ENCODE results near the gene ARFRP1. TPM values are rescaled to one million over a fixed set of nuclear protein-coding genes. Genes with fewer than 3 reads are reported as not detected.

The ARFRP1 gene
- total and polyA plus RNA-seq, 2 of the 13 experiments (the other 11 are each of a cell fraction or from before 2014, with no cell fraction given): 32.0 to 51.1 TPM

- peak; percentile 90 for TF ChIP-seq ZNF142 (CRISPR knock-in tag; IDR thresholded peaks at IDR 0.05)
- TF ChIP-seq ZNF296 (CRISPR knock-in tag; conservative IDR thresholded peaks at IDR 0.05): peak; percentile 75; the same call in 1 of the 2 replicates
- TF ChIP-seq ZNF44 (CRISPR knock-in tag; IDR thresholded peaks at IDR 0.05): peak; percentile 81; the same call in 1 of the 2 replicates
- peak; percentile 94 for TF ChIP-seq E2F1 (CRISPR knock-in tag; IDR thresholded peaks at IDR 0.05)
- peak; percentile 91; the same call in 1 of the 2 replicates for TF ChIP-seq ZNF546 (CRISPR knock-in tag; conservative IDR thresholded peaks at IDR 0.05)
- TF ChIP-seq TFDP1 (CRISPR knock-in tag; IDR thresholded peaks at IDR 0.05; ENCODE audit: borderline replicate concordance): peak; percentile 94
- peak; percentile 85; the same call in 1 of the 2 replicates for TF ChIP-seq ZNF788 (CRISPR knock-in tag; IDR thresholded peaks at IDR 0.05; ENCODE audit: borderline replicate concordance)
- TF ChIP-seq RFX5 (IDR thresholded peaks at IDR 0.05; ENCODE audit: low read depth, low read length): no peak
- TF ChIP-seq ZSCAN22 (CRISPR knock-in tag; IDR thresholded peaks at IDR 0.05): no peak
- peak; percentile 95 for TF ChIP-seq PHF21A (CRISPR knock-in tag; IDR thresholded peaks at IDR 0.05)
- TF ChIP-seq SRF (IDR thresholded peaks at IDR 0.05; ENCODE audit: low read depth, low read length): no peak; the same call in 1 of the 2 replicates
- TF ChIP-seq AFF4 (CRISPR knock-in tag; IDR thresholded peaks at IDR 0.05): no peak; the same call in 1 of the 2 replicates
- no peak; the same call in 1 of the 2 replicates for TF ChIP-seq PITX1 (CRISPR knock-in tag; IDR thresholded peaks at IDR 0.05)
- TF ChIP-seq IKZF4 (CRISPR knock-in tag; IDR thresholded peaks at IDR 0.05; ENCODE audit: borderline replicate concordance, low read depth, not compliant biosample characterization): peak; percentile 95
- TF ChIP-seq SALL2 (CRISPR knock-in tag; IDR thresholded peaks at IDR 0.05): peak; percentile 98
- no peak; the same call in 1 of the 2 replicates for TF ChIP-seq GTF3A (CRISPR knock-in tag; conservative IDR thresholded peaks at IDR 0.05)
- peak; percentile 88 for TF ChIP-seq ZNF138 (CRISPR knock-in tag; IDR thresholded peaks at IDR 0.05; ENCODE audit: low read depth)
Observed at GRCh38 chr20:63707558-63708300, at the start of gene ARFRP1, which contains the start of gene ZGPAT (continued).
